Neural cell (in vitro differentiated cells): ENCODE data around the gene BMERB1. TPM values are rescaled to one million over a fixed set of nuclear protein-coding genes. Genes with fewer than 3 reads are reported as not detected.
"Not testable (repeated sequence)": the region's sequence is repeated elsewhere in the genome, so short reads cannot be mapped to it uniquely, and the experiment has no call there.

Experiments
- H2AFZ ChIP-seq: fragments of 200-600, 300-800 bp; sonication (generic), shearing (Covaris generic); 2 replicates; pipeline ENCODE4 v1.6.0; 2014; ENCODE audit warnings: low read depth, mild to moderate bottlenecking, antibody characterized with exemption, low read length, moderate library complexity
- H3F3A ChIP-seq: fragments of 200-600 bp; shearing (Covaris generic); 2 replicates; pipeline ENCODE4 v1.6.1; 2016; ENCODE audit warnings: mild to moderate bottlenecking, moderate library complexity, mixed read lengths, antibody characterized with exemption, low read length; ENCODE audit not compliant: insufficient read depth, poor library complexity, severe bottlenecking
- H3K27ac ChIP-seq: fragments of 200-600, 300-800 bp; sonication (generic), shearing (Covaris generic); 2 replicates; pipeline ENCODE4 v1.5.1; 2014; ENCODE audit warnings: mild to moderate bottlenecking, low read length, moderate library complexity
- H3K27me3 ChIP-seq: fragments of 300-800, 200-600 bp; sonication (generic), shearing (Covaris generic); 2 replicates; pipeline ENCODE4 v1.6.0; 2014; ENCODE audit warnings: mild to moderate bottlenecking, low read depth, low read length, moderate library complexity; ENCODE audit not compliant: insufficient read depth
- H3K36me3 ChIP-seq: fragments of 300-800, 200-600 bp; sonication (generic), shearing (Covaris generic); 2 replicates; pipeline ENCODE4 v1.5.1; 2014; ENCODE audit warnings: mild to moderate bottlenecking, antibody characterized with exemption, low read length, moderate library complexity; ENCODE audit not compliant: insufficient read depth
- H3K4me2 ChIP-seq: fragments of 300-800, 200-600 bp; sonication (generic), shearing (Covaris generic); 2 replicates; pipeline ENCODE4 v1.6.0; 2014; ENCODE audit warnings: mild to moderate bottlenecking, low read length
- H3K4me3 ChIP-seq: fragments of 300-800, 200-600 bp; sonication (generic), shearing (Covaris generic); 2 replicates; pipeline ENCODE4 v1.5.1; 2014; ENCODE audit warnings: mild to moderate bottlenecking, low read length, moderate library complexity
- H3K79me2 ChIP-seq: fragments of 200-600 bp; shearing (Covaris generic); replicated peaks from 2 replicates; pipeline ENCODE4 v1.6.0; 2014; ENCODE audit warnings: mild to moderate bottlenecking, low read length, moderate library complexity; ENCODE audit not compliant: insufficient read depth
- H3K9ac ChIP-seq: fragments of 300-800, 200-600 bp; sonication (generic), shearing (Covaris generic); 2 replicates; pipeline ENCODE4 v1.6.1; 2016; ENCODE audit warnings: mild to moderate bottlenecking, low read length, mixed read lengths
- H3K9me2 ChIP-seq: fragments of 200-600 bp; shearing (Covaris generic); 2 replicates; pipeline ENCODE4 v1.6.1; 2016; ENCODE audit warnings: mild to moderate bottlenecking, low read length, mixed read lengths; ENCODE audit not compliant: insufficient read depth
- H3K9me3 ChIP-seq: fragments of 200-600, 300-800 bp; sonication (generic), shearing (Covaris generic); 2 replicates; pipeline ENCODE4 v1.6.1; 2016; ENCODE audit warnings: mild to moderate bottlenecking, mixed run types, low read length, moderate library complexity, mixed read lengths
- H4K20me1 ChIP-seq: fragments of 200-600 bp; shearing (Covaris generic); 2 replicates; pipeline ENCODE4 v1.6.1; 2016; ENCODE audit warnings: mild to moderate bottlenecking, mixed run types; ENCODE audit not compliant: insufficient read depth
- EP300 ChIP-seq: fragments of 450-650 bp; conservative IDR thresholded peaks from 2 replicates; pipeline ENCODE4 v1.6.1; 2014; ENCODE audit warnings: antibody characterized with exemption, mild to moderate bottlenecking, moderate library complexity; ENCODE audit not compliant: poor library complexity, severe bottlenecking
- EZH2 ChIP-seq: fragments of 200-600, 300-800 bp; shearing (Covaris generic), sonication (generic); IDR thresholded peaks from 2 replicates; pipeline ENCODE4 v1.6.1; 2014; ENCODE audit warnings: antibody characterized with exemption, low read length, borderline replicate concordance, mild to moderate bottlenecking; ENCODE audit not compliant: insufficient read depth, poor library complexity, severe bottlenecking
- MXI1 ChIP-seq: fragments of 450-650 bp; conservative IDR thresholded peaks from 2 replicates; pipeline ENCODE4 v1.6.1; 2014; ENCODE audit warnings: antibody characterized with exemption, mild to moderate bottlenecking; ENCODE audit not compliant: poor library complexity, severe bottlenecking
- POLR2AphosphoS5 ChIP-seq: IDR thresholded peaks from 2 replicates; pipeline ENCODE4 v1.6.1; 2012
- RAD21 ChIP-seq: fragments of 450-650 bp; conservative IDR thresholded peaks from 2 replicates; pipeline ENCODE4 v1.6.1; 2014; ENCODE audit warnings: antibody characterized with exemption, mild to moderate bottlenecking, moderate library complexity
- REST ChIP-seq: IDR thresholded peaks from 2 replicates; pipeline ENCODE4 v1.6.1; 2012; ENCODE audit warnings: borderline replicate concordance
- SMC3 ChIP-seq: fragments of 450-650 bp; conservative IDR thresholded peaks from 2 replicates; pipeline ENCODE4 v1.6.1; 2014; ENCODE audit warnings: antibody characterized with exemption, mild to moderate bottlenecking, moderate library complexity; ENCODE audit not compliant: poor library complexity
- TAF1 ChIP-seq: IDR thresholded peaks from 2 replicates; pipeline ENCODE4 v1.6.1; 2012; ENCODE audit warnings: low read depth
- polyA plus RNA-seq: library from polyadenylated mRNA; depleted of rRNA; stranded (reverse); fragments of >200 nt; gene quantifications from 2 replicates; pipeline ENCODE4 v1.2.3, GENCODE V29; 2014
- TF ChIP-seq, protein P1 (sequence below): fragments of 450-650 bp; IDR thresholded peaks from 2 replicates; pipeline ENCODE4 v1.5.1; 2014; ENCODE audit warnings: antibody characterized with exemption, mild to moderate bottlenecking, moderate library complexity; ENCODE audit not compliant: poor library complexity, severe bottlenecking

Gene BMERB1
- polyA plus RNA-seq, 1 donor from 2014 or later = 149 TPM

GRCh38 chr16:15606518-15607220, 172.3 kb downstream of the BMERB1 start:
- TF ChIP-seq SMC3 (no peak), RAD21 (no peak), TAF1 (no peak), EZH2 (no peak), REST (no peak), POLR2AphosphoS5 (no peak), MXI1 (no peak), EP300 (no peak)
- TF ChIP-seq, protein P1, sequence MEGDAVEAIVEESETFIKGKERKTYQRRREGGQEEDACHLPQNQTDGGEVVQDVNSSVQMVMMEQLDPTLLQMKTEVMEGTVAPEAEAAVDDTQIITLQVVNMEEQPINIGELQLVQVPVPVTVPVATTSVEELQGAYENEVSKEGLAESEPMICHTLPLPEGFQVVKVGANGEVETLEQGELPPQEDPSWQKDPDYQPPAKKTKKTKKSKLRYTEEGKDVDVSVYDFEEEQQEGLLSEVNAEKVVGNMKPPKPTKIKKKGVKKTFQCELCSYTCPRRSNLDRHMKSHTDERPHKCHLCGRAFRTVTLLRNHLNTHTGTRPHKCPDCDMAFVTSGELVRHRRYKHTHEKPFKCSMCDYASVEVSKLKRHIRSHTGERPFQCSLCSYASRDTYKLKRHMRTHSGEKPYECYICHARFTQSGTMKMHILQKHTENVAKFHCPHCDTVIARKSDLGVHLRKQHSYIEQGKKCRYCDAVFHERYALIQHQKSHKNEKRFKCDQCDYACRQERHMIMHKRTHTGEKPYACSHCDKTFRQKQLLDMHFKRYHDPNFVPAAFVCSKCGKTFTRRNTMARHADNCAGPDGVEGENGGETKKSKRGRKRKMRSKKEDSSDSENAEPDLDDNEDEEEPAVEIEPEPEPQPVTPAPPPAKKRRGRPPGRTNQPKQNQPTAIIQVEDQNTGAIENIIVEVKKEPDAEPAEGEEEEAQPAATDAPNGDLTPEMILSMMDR = no peak
- Histone ChIP-seq H3K36me3 (peaks cover 15% of the 10 kb centered on the region), H3K9ac (no peak overlapping the region), H3F3A (no peaks in the 10 kb centered on the region), H2AFZ (no peak overlapping the region), H3K27me3 (no peaks in the 10 kb centered on the region), H3K79me2 (no peaks in the 10 kb centered on the region), H3K9me3 (no peaks in the 10 kb centered on the region), H3K4me2 (no peak overlapping the region), H3K9me2 (no peaks in the 10 kb centered on the region), H4K20me1 (no peaks in the 10 kb centered on the region), H3K27ac (no peak overlapping the region), H3K4me3 (no peak overlapping the region)

- H2AFZ ChIP-seq, H3K9me3 ChIP-seq, H3K27me3 ChIP-seq, H3K4me3 ChIP-seq, H3K9ac ChIP-seq, H3K4me2 ChIP-seq, H3F3A ChIP-seq, H3K9me2 ChIP-seq, H4K20me1 ChIP-seq, H3K27ac ChIP-seq, H3K79me2 ChIP-seq: not testable (repeated sequence)
- H3K36me3 ChIP-seq = peaks cover 13% of the 10 kb centered on the region
These were observed 172.9 kb downstream of the BMERB1 start for GRCh38 chr16:15607221-15607699.
